Testis (tissue), 3 donors: ENCODE measurements around the gene DRC1. TPM values are rescaled to one million over a fixed set of nuclear protein-coding genes. Genes with fewer than 3 reads are reported as not detected.

ENCODE experiments used
- DNase-seq: peaks from one replicate; pipeline ENCODE4 v3.0.0-alpha.2; 2019
- H3K27ac ChIP-seq, 2 donors: fragments of 200-600 bp; sonication (generic); one replicate each; pipeline ENCODE4 v1.5.1; 2019
- H3K27me3 ChIP-seq: fragments of 200-600 bp; sonication (generic); one replicate; pipeline ENCODE4 v1.5.1; 2019
- H3K36me3 ChIP-seq: fragments of 200-600 bp; sonication (generic); one replicate; pipeline ENCODE4 v1.5.1; 2017; ENCODE audit warnings: low read depth; ENCODE audit errors: missing control alignments
- H3K4me1 ChIP-seq: fragments of 200-600 bp; sonication (generic); one replicate; pipeline ENCODE4 v1.5.1; 2019
- H3K4me3 ChIP-seq, 2 donors: fragments of 200-600 bp; sonication (generic); one replicate each; pipeline ENCODE4 v1.5.1; 2017 to 2019
- H3K9me3 ChIP-seq: fragments of 200-600 bp; sonication (generic); one replicate; pipeline ENCODE4 v1.5.1; 2017
- POLR2A ChIP-seq: fragments of 450-650 bp; IDR thresholded peaks from one replicate; pipeline ENCODE4 v1.6.1; 2017; ENCODE audit warnings: antibody characterized with exemption, mild to moderate bottlenecking, moderate library complexity
- WGBS, 2 donors: methylation state at CpG; one replicate each; pipeline ENCODE4 v1.1.5; 2018; 5-methylcytosine and 5-hydroxymethylcytosine counted together
- intact Hi-C: fragments of 100-400 bp; cut with DNase I; formaldehyde crosslinking; loops from one replicate; pipeline ENCODE4 v1.15.1; 2023; ENCODE audit warnings: low total_unique reads
- polyA plus RNA-seq: library from polyadenylated mRNA; stranded (reverse); fragments of 350-450 nt; fragmentation: Illumina TruSeq; extraction: RNeasy Lipid Tissue Mini Kit (QIAGEN cat#74804); gene quantifications from one replicate; pipeline ENCODE4 v1.2.3, GENCODE V29; 2014; ENCODE audit warnings: low read depth, low replicate concordance; ENCODE audit not compliant: insufficient read depth
- total RNA-seq, 2 donors: library from RNA; depleted of rRNA; stranded (reverse); fragments of >200 nt; gene quantifications; one replicate each; pipeline ENCODE4 v1.2.3, GENCODE V29; 2016
- TF ChIP-seq, protein P1 (sequence below), 3 experiments: fragments of 450-650 bp in 2 of 3; fragments of 200-600 bp in 1 of 3; sonication (generic) in 1 of 3; IDR thresholded peaks; one replicate each; pipeline ENCODE4 v1.5.1; 2016 to 2019; ENCODE audit warnings: antibody characterized with exemption in 3 of 3, mild to moderate bottlenecking in 2 of 3, moderate library complexity in 1 of 3

The DRC1 gene
- total and polyA plus RNA-seq, 3 donors from 2014 or later, result 8.8 to 67.3 (median 18.7) TPM

DNA sequence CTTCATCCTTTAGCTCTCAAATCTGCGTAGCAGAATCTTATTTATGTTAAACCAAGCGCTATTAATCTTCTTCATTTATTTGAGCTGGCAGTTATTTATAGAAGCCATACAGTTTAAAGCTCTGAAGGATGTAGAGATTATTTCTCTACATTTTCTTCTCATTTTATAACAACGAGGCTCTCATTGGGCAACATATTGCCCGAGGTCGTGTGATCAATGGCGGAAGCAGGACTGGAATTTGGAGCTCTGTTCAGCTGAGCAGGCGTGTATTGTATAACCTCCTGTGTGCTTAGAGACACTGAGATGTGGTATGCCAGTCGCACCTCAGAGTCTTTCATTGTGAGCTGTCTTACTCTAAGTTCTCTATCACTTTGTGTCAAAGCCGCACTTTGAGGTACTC lies 17.5 kb upstream of the DRC1 start:
- H3K36me3 ChIP-seq, result no peaks in the 10 kb centered on the region
- DNase-seq, result no peak
- no peaks in the 10 kb centered on the region for H3K4me1 ChIP-seq
- intact Hi-C loops, result no loop called here
- no peaks in the 10 kb centered on the region for H3K27me3 ChIP-seq
- no peak overlapping the region for H3K27ac ChIP-seq
- no peak overlapping the region for H3K4me3 ChIP-seq
- no peaks in the 10 kb centered on the region for H3K9me3 ChIP-seq
- 95 to 96% methylated on average over 9 of the region's 9 CpGs for WGBS, 2 donors
- no peak for TF ChIP-seq POLR2A
- TF ChIP-seq, protein P1, sequence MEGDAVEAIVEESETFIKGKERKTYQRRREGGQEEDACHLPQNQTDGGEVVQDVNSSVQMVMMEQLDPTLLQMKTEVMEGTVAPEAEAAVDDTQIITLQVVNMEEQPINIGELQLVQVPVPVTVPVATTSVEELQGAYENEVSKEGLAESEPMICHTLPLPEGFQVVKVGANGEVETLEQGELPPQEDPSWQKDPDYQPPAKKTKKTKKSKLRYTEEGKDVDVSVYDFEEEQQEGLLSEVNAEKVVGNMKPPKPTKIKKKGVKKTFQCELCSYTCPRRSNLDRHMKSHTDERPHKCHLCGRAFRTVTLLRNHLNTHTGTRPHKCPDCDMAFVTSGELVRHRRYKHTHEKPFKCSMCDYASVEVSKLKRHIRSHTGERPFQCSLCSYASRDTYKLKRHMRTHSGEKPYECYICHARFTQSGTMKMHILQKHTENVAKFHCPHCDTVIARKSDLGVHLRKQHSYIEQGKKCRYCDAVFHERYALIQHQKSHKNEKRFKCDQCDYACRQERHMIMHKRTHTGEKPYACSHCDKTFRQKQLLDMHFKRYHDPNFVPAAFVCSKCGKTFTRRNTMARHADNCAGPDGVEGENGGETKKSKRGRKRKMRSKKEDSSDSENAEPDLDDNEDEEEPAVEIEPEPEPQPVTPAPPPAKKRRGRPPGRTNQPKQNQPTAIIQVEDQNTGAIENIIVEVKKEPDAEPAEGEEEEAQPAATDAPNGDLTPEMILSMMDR (IDR thresholded peaks at IDR 0.05), result no peak

- intact Hi-C loops, result no loop called here
- Histone ChIP-seq H3K4me3 (no peak overlapping the region), H3K4me1 (no peaks in the 10 kb centered on the region), H3K9me3 (no peaks in the 10 kb centered on the region), H3K27ac (no peak overlapping the region), H3K27me3 (no peaks in the 10 kb centered on the region), H3K36me3 (no peaks in the 10 kb centered on the region)
- no peak for DNase-seq
- no peak for TF ChIP-seq POLR2A
- TF ChIP-seq, protein P1 (IDR thresholded peaks at IDR 0.05), result no peak
Observed at GRCh38 chr2:26384597-26384996, 17.1 kb upstream of the DRC1 start.

DNA sequence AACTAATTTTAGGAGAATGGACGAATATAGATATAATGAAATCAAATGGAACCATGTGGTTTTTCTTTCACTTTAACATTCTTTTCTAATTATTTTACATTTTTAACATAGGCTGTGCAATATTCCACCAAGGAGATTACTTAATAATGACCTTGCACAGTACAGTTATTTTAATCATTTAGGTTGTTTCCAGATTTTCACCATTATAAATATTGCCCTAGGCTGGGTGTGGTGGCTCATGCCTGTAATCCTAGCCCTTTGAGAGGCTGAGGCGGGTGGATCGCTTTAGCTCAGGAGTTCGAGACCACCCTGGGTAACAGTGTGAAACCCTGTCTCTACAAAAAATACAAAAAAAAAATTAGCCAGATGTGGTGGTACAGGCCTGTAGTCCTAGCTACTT lies 14.5 kb upstream of the DRC1 start:
- TF ChIP-seq, protein P1 (IDR thresholded peaks at IDR 0.05), result no peak
- TF ChIP-seq POLR2A, result no peak
- DNase-seq, result no peak
- Histone ChIP-seq H3K27me3 (no peaks in the 10 kb centered on the region), H3K4me3 (no peak overlapping the region), H3K36me3 (no peaks in the 10 kb centered on the region), H3K4me1 (no peaks in the 10 kb centered on the region), H3K9me3 (no peaks in the 10 kb centered on the region), H3K27ac (no peak overlapping the region)
- intact Hi-C loops, result no loop called here
- WGBS, 2 donors, result 89 to 99% methylated on average over 4 of the region's 4 CpGs

DNA sequence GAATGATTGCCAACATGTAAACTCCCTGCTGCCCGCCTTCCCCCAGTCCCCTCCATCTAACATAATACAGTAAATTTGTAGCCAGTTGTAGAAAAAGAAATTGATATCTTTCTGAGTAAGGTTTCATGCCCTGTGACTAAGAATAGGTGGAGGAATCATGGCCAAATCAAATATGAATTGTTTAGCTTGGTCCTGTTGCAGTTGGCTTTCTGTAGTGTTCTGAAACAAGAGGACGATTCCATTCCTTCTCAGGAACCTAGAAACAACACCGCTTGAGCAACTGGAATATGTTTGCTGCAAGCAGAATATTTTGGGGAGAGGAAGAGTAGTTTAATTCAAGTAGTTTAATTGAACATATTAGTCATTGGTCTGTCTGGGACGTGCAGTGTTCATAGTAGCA lies 7.0 kb upstream of the DRC1 start:
- H3K9me3 ChIP-seq, result no peaks in the 10 kb centered on the region
- DNase-seq, result no peak
- H3K27me3 ChIP-seq, result no peaks in the 10 kb centered on the region
- intact Hi-C loops, result no loop called here
- WGBS, 2 donors, result 47 to 56% methylated on average over 4 of the region's 4 CpGs
- TF ChIP-seq POLR2A, result no peak
- TF ChIP-seq, protein P1 (IDR thresholded peaks at IDR 0.05), result no peak
- no peak overlapping the region for H3K27ac ChIP-seq
- H3K4me1 ChIP-seq, result peaks cover 7% of the 10 kb centered on the region
- no peaks in the 10 kb centered on the region for H3K36me3 ChIP-seq
- H3K4me3 ChIP-seq, result no peak overlapping the region

DNA sequence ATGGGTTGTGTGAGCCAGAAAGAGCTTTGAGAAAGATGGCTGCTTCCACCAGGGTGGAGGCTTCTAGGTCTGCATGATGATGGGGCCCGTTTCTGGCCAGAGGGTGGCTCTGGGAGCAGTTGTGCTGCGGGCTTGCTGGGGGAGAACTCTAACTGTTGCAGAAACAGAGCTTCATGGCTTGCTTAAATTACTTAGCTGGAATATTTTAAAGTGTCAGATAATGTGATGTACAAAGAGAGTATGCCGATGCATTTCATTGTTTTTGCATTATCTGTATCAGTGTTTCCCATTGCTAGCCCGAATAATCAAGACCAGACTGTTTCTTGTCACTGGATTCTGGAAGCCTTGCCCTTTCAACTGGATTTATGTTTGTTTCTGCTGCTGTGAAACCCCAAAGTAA lies 6.3 kb upstream of the DRC1 start:
- H3K36me3 ChIP-seq, result no peaks in the 10 kb centered on the region
- intact Hi-C loops, result no loop called here
- no peaks in the 10 kb centered on the region for H3K27me3 ChIP-seq
- 46 to 75% methylated on average over 4 of the region's 4 CpGs for WGBS, 2 donors
- DNase-seq, result no peak
- H3K9me3 ChIP-seq, result no peaks in the 10 kb centered on the region
- peaks cover 7% of the 10 kb centered on the region for H3K4me1 ChIP-seq
- no peak overlapping the region for H3K4me3 ChIP-seq
- TF ChIP-seq, protein P1 (IDR thresholded peaks at IDR 0.05), result no peak
- TF ChIP-seq POLR2A, result no peak
- H3K27ac ChIP-seq, result no peak overlapping the region
